Astrocyte of the spinal cord (primary cell): ENCODE measurements around the gene PCDH15.

Experiments
- DNase-seq: peaks from one replicate; pipeline ENCODE4 v3.0.0; 2011; ENCODE audit warnings: low read depth, low spot score
- H3K4me3 ChIP-seq: 2 replicates; pipeline ENCODE4 v1.5.1; 2011; ENCODE audit warnings: low read depth, mild to moderate bottlenecking, low read length, moderate library complexity
- CTCF ChIP-seq: IDR thresholded peaks from 2 replicates; pipeline ENCODE4 v1.5.1; 2012; ENCODE audit warnings: low read depth, mild to moderate bottlenecking, low read length, inconsistent platforms
- in situ Hi-C: cut with HindIII; loops from 2 replicates; pipeline ENCODE4 v1.10.0; 2017; ENCODE audit warnings: low sequenced_read_pairs

Gene PCDH15

GRCh38 chr10:54477738-54478137 is 323.3 kb downstream of the PCDH15 start:
- TF ChIP-seq CTCF: no peak
- no peak for DNase-seq
- no peak overlapping the region for H3K4me3 ChIP-seq
- in situ Hi-C loops: no loop called here

- no peak overlapping the region for H3K4me3 ChIP-seq
- DNase-seq: no peak
- TF ChIP-seq CTCF: no peak
- in situ Hi-C loops: no loop called here
Observed at GRCh38 chr10:54470324-54470631, 330.8 kb downstream of the PCDH15 start.

- TF ChIP-seq CTCF: no peak
- no peak overlapping the region for H3K4me3 ChIP-seq
- no peak for DNase-seq
- in situ Hi-C loops: no loop called here
Observed at GRCh38 chr10:54469587-54470323, 331.3 kb downstream of the PCDH15 start.

- no peak for DNase-seq
- no peak for TF ChIP-seq CTCF
- H3K4me3 ChIP-seq: no peak overlapping the region
- in situ Hi-C loops: no loop called here
Observed at GRCh38 chr10:54454271-54454670, 346.8 kb downstream of the PCDH15 start.

- no peak for TF ChIP-seq CTCF
- no peak for DNase-seq
- no peak overlapping the region for H3K4me3 ChIP-seq
- in situ Hi-C loops: no loop called here
Observed at GRCh38 chr10:54449056-54449455, 352.0 kb downstream of the PCDH15 start.

- TF ChIP-seq CTCF: no peak
- in situ Hi-C loops: no loop called here
- no peak for DNase-seq
- no peak overlapping the region for H3K4me3 ChIP-seq
Observed at GRCh38 chr10:54444170-54444569, 356.9 kb downstream of the PCDH15 start.

- TF ChIP-seq CTCF: no peak
- in situ Hi-C loops: no loop called here
- no peak overlapping the region for H3K4me3 ChIP-seq
- DNase-seq: no peak
Observed at GRCh38 chr10:54441275-54441674, 359.8 kb downstream of the PCDH15 start.
